GM10266 (cell line): ENCODE results near the gene CNEP1R1.

Experiments
- DNase-seq: peaks from one replicate; pipeline ENCODE4 v3.0.0; 2012; ENCODE audit errors: extremely low spot score
- CTCF ChIP-seq: IDR thresholded peaks from 2 replicates; pipeline ENCODE4 v1.5.1; 2012; ENCODE audit warnings: mild to moderate bottlenecking, low read depth; ENCODE audit not compliant: control insufficient read depth, insufficient read depth; ENCODE audit errors: missing control alignments

The CNEP1R1 gene

GRCh38 chr16:50036426-50036825 lies 11.4 kb downstream of the CNEP1R1 start:
- no peak for DNase-seq
- TF ChIP-seq CTCF: no peak

DNA sequence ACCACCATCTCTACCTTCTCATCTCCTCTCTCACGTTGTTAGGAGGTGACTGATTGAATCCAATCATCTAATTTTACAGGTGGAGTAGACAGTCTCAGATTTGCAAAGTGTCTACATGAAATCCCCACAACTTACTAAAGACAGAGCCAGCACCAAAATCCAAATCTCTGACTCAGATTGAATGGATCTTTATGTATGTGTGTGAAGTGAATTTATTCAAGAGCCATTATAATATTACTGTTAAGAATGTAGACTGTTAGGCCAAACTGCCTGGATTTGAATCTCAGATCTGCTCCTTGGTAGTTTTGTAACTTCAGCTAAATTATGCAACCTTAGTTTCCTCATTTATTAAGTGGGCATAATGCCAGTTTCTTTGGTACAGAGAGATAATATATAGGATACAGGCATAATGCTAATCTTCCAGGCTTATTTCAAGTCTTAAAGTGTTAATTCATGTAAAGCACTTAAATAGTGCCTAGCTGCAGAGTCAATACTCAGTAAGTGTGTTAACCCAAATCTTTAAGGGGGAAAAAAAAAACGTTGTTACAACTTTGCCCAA lies 12.7 kb downstream of the CNEP1R1 start:
- no peak for TF ChIP-seq CTCF
- DNase-seq: no peak

GRCh38 chr16:50038286-50038685 lies 13.3 kb downstream of the CNEP1R1 start:
- no peak for DNase-seq
- TF ChIP-seq CTCF: no peak

GRCh38 chr16:50038756-50039529 lies 13.9 kb downstream of the CNEP1R1 start:
- no peak for TF ChIP-seq CTCF
- no peak for DNase-seq

GRCh38 chr16:50040018-50040417 lies 15.0 kb downstream of the CNEP1R1 start:
- DNase-seq: no peak
- no peak for TF ChIP-seq CTCF

DNA sequence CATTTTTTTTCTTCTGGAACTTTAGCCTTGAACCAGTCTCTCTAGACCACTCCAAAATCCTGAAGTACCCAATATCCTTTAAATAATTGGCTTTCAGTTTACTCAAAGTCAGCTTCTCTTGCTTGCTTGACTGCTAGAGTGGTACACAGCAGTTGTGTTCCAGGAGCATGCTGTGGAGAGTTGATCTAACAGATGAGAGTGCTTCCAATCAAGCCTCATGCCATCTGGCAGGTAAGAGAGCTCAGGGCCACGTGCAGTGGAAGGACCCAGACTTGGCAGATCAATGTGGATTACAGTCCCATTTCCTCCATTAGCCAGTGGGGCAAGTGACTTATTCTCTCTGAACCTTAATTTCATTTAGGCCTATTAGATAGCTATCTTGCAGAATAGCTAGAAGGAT lies 15.7 kb downstream of the CNEP1R1 start:
- no peak for TF ChIP-seq CTCF
- DNase-seq: no peak

DNA sequence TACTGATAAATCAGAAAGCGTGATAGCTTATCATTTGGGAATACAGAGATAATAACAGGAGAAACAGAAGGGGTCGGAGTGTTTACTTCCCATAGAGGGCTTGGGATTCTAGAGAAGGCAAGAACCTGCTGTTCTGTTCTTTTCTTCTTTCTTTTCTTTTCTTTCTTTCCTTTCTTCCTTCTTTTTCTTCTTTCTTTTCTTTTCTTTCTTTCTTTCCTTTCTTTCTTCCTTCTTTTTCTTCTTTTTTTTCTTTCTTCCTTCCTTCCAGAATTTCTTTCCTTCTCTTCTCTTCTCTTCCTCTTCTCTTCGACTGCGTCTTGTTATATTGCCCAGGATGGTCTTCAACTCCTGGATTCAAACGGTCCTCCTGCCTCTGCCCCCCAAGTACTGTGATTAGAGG lies 18.3 kb downstream of the CNEP1R1 start:
- TF ChIP-seq CTCF: no peak
- DNase-seq: no peak
